H1 (cell line): ENCODE measurements around the gene CDKN2B-AS1. TPM values are rescaled to one million over a fixed set of nuclear protein-coding genes. Genes with fewer than 3 reads are reported as not detected.

Experiments used
- KDM4A ChIP-seq: IDR thresholded peaks from one replicate; pipeline ENCODE4 v1.7.1; 2012; ENCODE audit warnings: low read depth, mild to moderate bottlenecking, moderate library complexity, low read length, inconsistent platforms; ENCODE audit not compliant: severe bottlenecking
- POU5F1 ChIP-seq: IDR thresholded peaks from 2 replicates; pipeline ENCODE4 v1.6.1; 2011; ENCODE audit warnings: low read depth, mild to moderate bottlenecking, low read length, moderate library complexity
- SIN3A ChIP-seq, 2 experiments: IDR thresholded peaks in 1 of 2; conservative IDR thresholded peaks in 1 of 2; 2 replicates each; pipeline ENCODE4 v1.6.1; 2011 to 2012; ENCODE audit warnings: low read length in 2 of 2, improper control_type of control experiment in 1 of 2, low read depth in 1 of 2, mild to moderate bottlenecking in 1 of 2
- polyA plus RNA-seq, 7 experiments: library from polyadenylated mRNA; depleted of rRNA in 3 of 7; stranded (reverse) in 5 of 7; unstranded in 2 of 7; fragments of >200 nt in 5 of 7; fragments of 200-250 nt in 2 of 7; gene quantifications; 1 replicate in 5 of 7; 2 replicates in 1 of 7; 4 replicates in 1 of 7; pipeline versions ENCODE4 v1.2.1 to v1.2.3, GENCODE V29; 2011 to 2013; ENCODE audit warnings: missing spikeins in 2 of 7, mixed read lengths in 2 of 7
- total RNA-seq: library from RNA; stranded (reverse); fragmentation: NEBNext Ultra II Directional; extraction: Animal tissue kit (Norgen Biotek cat#: 25700); gene quantifications from 2 replicates; pipeline ENCODE4 v1.2.1, GENCODE V29; 2021

Gene CDKN2B-AS1
- total and polyA plus RNA-seq, 2 of the 8 experiments (the other 6 are each of a cell fraction or from before 2014, with no cell fraction given), result not detected

DNA sequence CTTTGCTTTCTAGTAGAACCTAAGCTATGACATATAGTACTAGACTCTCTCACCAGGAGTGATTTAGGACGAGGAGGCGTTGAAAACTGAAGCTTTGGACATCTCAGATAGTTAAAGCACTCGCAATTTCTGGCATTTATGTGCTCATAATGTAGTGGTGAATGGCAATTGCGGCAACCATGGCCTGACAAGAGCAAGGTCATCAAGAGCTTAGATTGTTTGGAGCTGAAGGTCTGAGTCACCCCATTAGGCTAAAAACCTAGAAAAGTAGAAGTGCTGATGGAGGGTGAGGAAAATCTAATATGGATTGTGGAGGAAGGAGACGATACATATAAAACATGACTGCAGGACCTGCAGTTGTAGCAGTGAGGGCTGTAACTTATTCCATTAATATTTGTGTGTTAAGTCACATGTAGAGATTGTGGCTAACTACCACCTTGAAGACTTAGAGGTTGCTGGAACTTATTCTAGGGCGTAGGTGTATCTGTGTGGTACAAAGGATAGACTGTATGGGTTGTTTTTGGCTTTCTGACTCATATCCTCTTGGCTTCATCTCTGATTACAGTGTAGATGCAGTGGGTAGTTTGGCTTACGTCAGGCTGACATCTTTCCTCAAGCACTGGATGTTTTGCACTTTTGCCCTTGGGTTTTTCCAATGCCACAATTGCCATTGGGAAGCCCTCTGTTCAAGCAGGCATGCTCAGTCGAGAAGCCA lies 153.4 kb downstream of the CDKN2B-AS1 start (continued):
- TF ChIP-seq POU5F1 (no peak), SIN3A (conservative IDR thresholded peaks at IDR 0.05 in 1 of 2, IDR thresholded peaks at IDR 0.05 in 1 of 2; ENCODE audit: low read depth in 1 of 2, low read length in 2 of 2) (no peak), KDM4A (no peak)
